Activated CD8-positive, alpha-beta T cell treated with anti-CD3 and anti-CD28 coated beads, Interleukin-2, amount 10 ng/mL, durations not matched to agents 7 days and 5 days (primary cell): Measurements from ENCODE around the gene MARK4. TPM values are rescaled to one million over a fixed set of nuclear protein-coding genes. Genes with fewer than 3 reads are reported as not detected.

Source experiments
- ATAC-seq: fragments of 150-1000 bp; cut with Tn5 transposase; one replicate; pipeline ENCODE4 v1.10.0; 2021; ENCODE audit warnings: moderate library complexity
- CTCF ChIA-PET: fragments of 350-600 bp; sonication (Branson Sonifier 250); formaldehyde crosslinking; loops from one replicate; lab custom pipeline; 2021; ENCODE audit warnings: antibody characterized with exemption; lab: Charles Lee
- POLR2A ChIA-PET: fragments of 350-600 bp; sonication (Branson Sonifier 250); formaldehyde crosslinking; loops from one replicate; lab custom pipeline; 2021; ENCODE audit warnings: antibody characterized with exemption; lab: Charles Lee
- DNase-seq: peaks from one replicate; pipeline ENCODE4 v3.0.0-alpha.2; 2020
- H3K27ac Mint-ChIP-seq: one replicate; pipeline ENCODE4 v1.8.0; 2021; ENCODE audit warnings: mild to moderate bottlenecking, mixed read lengths
- H3K27me3 Mint-ChIP-seq: one replicate; pipeline ENCODE4 v1.8.0; 2021; ENCODE audit warnings: low read depth, mixed read lengths
- H3K36me3 Mint-ChIP-seq: one replicate; pipeline ENCODE4 v1.8.0; 2021; ENCODE audit warnings: low read depth, mixed read lengths
- H3K4me1 Mint-ChIP-seq: one replicate; pipeline ENCODE4 v1.8.0; 2021; ENCODE audit warnings: low read depth, mixed read lengths
- H3K4me3 Mint-ChIP-seq: one replicate; pipeline ENCODE4 v1.8.0; 2021; ENCODE audit warnings: mild to moderate bottlenecking, mixed read lengths
- H3K9me3 Mint-ChIP-seq: one replicate; pipeline ENCODE4 v1.8.0; 2022; ENCODE audit warnings: mixed read lengths; ENCODE audit not compliant: insufficient read depth
- total RNA-seq, 2 experiments: library from RNA; stranded (reverse); gene quantifications; one replicate each; pipeline ENCODE4 v1.2.3, GENCODE V29; 2021

MARK4 gene
- 10 to 100 TPM; 18.3 to 18.5 TPM for total RNA-seq

DNA sequence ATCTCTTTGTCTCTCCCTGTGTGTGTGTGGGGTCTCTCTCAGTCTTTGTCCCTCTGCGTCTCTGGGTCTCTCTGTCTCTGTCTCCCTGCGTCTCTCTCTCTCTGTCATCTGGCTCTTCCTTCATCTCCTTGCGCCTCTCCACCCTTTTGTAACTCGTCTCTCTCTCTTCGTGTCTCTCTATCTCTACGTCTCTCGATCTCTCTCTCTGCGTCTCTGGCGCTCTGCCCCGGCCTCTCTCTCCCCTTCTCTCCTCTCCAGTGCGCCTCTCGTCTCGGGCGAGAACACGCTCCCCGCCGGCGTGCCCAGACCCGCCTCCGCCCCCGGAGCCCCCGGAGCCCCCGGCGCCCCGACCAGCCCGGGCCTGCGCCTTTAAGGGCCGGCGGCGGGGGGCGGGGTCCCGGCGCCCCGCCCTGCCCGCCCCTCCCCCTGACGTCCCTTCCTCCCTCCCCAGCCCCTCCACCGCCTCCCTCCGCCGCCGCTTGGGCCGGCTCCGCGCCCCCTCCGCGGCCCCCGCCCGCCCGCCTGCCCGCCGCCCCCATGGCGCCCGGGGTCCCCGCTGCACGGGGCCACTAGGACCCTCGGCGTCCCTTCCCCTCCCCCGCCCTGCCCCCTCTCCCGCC lies at the start of gene MARK4:
TSS of gene MARK4 (plus strand) at position 440 of the 620 bp plus-strand sequence. CDS start 318 bp downstream, outside the sequence.
- peaks cover 2% of the 10 kb centered on the region for H3K27me3 Mint-ChIP-seq
- ATAC-seq (peak; percentile 71), DNase-seq (peak; percentile 64)
- CTCF ChIA-PET, result no interaction called here
- no peaks in the 10 kb centered on the region for H3K36me3 Mint-ChIP-seq
- peak within 1 kb of the TSS; percentile 81 for H3K4me3 Mint-ChIP-seq
- peak within 1 kb of the TSS; percentile 80 for H3K27ac Mint-ChIP-seq
- POLR2A ChIA-PET, result no interaction called here
- H3K9me3 Mint-ChIP-seq, result no peaks in the 10 kb centered on the region
- H3K4me1 Mint-ChIP-seq, result peaks cover 41% of the 10 kb centered on the region

DNA sequence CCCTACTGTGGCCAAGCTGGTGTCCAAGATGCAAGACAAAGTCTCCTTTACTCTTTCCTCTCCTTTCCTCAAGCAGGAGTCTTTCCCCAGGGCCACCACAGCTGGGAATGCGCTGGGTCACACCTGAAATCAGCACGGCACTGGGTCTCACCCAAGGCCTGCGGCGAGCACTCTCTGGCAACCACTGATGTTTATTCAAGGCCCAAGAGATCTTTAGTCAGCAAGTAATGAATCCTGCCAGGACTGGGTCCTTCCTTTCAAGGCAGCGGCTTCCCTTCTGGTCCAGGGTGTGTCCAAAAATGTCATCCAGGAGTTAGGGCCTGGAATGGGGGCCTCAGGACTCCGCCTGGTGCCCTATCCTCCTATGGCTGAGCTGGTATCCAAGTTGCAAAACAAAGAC lies 48.4 kb upstream of the MARK4 start:
- ChIA-PET CTCF (no interaction called here), POLR2A (no interaction called here)
- no peaks in the 10 kb centered on the region for H3K4me1 Mint-ChIP-seq
- no peak for DNase-seq
- no peaks in the 10 kb centered on the region for H3K36me3 Mint-ChIP-seq
- H3K27ac Mint-ChIP-seq, result no peak overlapping the region
- H3K4me3 Mint-ChIP-seq, result no peak overlapping the region
- H3K9me3 Mint-ChIP-seq, result no peaks in the 10 kb centered on the region
- H3K27me3 Mint-ChIP-seq, result peaks cover 2% of the 10 kb centered on the region
- no peak for ATAC-seq

DNA sequence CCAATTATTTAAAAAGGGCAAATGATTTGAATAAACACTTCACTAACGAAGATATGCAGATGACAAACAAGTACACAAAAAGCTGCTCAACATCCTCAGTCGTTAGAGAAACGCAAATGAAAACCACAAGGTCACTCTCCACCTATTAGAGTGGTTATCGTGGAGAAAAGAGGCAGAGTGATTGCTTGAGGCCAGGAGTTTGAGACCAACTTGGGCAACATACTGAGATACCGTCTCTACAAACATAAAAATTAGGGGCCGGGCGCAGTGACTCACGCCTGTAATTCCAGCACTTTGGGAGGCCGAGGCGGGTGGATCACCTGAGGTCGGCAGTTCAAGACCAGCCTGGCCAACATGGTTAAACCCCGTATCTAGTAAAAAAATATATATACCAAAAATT lies 45.3 kb upstream of the MARK4 start:
- no peaks in the 10 kb centered on the region for H3K27me3 Mint-ChIP-seq
- H3K27ac Mint-ChIP-seq, result no peak overlapping the region
- ChIA-PET CTCF (no interaction called here), POLR2A (interaction anchor here (0.6 kb wide), 2 partner anchors 19 to 176 kb away, joined by 4 to 5 read pairs; no protein-coding TSS in a partner anchor)
- no peaks in the 10 kb centered on the region for H3K9me3 Mint-ChIP-seq
- H3K4me3 Mint-ChIP-seq, result no peak overlapping the region
- ATAC-seq, result no peak
- no peak for DNase-seq
- no peaks in the 10 kb centered on the region for H3K36me3 Mint-ChIP-seq
- no peaks in the 10 kb centered on the region for H3K4me1 Mint-ChIP-seq

DNA sequence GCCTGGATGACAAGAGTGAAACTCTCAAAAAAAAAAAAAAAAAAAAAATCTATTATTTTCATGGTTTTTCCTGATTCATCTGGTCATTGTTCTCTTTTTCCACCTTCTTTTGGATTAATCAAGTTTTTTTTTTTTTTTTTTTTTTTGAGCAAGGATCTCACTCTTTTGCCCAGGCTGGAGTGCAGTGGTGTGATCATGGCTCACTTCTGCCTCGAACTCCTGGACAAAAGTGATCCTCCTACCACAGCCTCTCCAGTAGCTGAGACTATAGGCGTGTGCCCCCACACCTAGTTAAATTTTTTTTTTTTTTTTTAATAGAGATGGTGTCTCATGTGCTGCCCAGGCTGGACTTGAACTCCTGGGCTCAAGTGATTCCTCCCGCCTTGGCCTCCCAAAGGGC lies 44.7 kb upstream of the MARK4 start:
- Mint-ChIP-seq H3K36me3 (no peaks in the 10 kb centered on the region), H3K27ac (no peak overlapping the region), H3K4me3 (no peak overlapping the region), H3K27me3 (no peaks in the 10 kb centered on the region), H3K4me1 (no peaks in the 10 kb centered on the region), H3K9me3 (no peaks in the 10 kb centered on the region)
- ATAC-seq (no peak), DNase-seq (no peak)
- CTCF ChIA-PET, result no interaction called here
- POLR2A ChIA-PET, result interaction anchor here (0.6 kb wide), 3 partner anchors 20 to 1684 kb away, joined by 3 to 5 read pairs (median 4); no protein-coding TSS in a partner anchor

DNA sequence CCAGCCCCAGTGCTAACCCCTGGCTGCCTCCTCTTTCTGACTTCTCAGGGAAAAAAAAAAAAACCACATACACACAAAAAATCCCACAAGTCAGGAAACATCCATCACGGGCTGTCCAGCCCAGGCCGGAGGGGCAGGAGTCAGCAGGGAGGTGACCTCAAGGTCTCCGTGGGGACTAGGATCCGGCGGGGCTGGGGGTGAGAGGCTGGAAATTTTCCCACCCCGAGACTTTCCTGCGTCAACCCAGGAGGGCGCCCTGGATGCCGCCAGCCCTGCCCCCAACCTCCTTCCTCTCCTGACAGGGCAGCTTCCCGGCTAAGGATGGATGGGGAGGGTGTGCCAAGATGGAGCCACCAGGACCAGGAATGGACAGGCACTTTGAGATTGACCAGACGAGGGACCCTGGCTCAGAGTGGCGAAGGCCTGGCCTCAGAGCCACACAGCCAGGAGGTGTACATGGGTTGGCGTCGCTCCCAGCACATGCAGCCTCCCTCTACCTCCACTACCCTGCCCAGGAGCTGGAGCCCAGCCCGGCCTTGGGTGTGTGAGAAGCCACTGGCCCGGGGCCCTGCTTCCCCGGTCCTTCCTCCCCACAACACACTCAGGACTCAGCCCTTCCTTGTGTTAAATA lies 39.2 kb upstream of the MARK4 start:
- POLR2A ChIA-PET, result no interaction called here
- Mint-ChIP-seq H3K4me1 (peaks cover 6% of the 10 kb centered on the region), H3K27ac (no peak overlapping the region), H3K36me3 (no peaks in the 10 kb centered on the region), H3K27me3 (peaks cover 26% of the 10 kb centered on the region), H3K9me3 (no peaks in the 10 kb centered on the region), H3K4me3 (no peak overlapping the region)
- CTCF ChIA-PET, result no interaction called here
- ATAC-seq (no peak), DNase-seq (no peak)

DNA sequence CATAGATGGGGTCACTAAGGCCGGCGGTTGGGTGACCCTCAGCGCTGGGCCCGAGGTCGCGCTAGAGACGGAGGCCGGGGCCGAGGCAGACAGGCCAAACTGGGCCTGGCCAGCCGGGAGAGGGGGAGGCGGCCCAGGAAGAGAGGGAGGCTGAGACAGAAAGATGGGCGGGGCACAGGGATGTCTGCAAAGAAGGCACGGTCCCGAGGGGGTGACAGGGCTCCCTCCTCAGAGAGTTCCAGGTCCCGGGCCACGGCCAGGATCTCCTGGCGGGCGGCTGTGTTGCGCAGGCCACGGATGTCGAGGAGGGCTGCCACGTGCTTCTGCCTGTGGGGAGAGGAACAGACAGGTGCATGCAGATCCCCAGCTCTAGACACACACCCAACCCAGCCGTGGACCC lies 38.0 kb upstream of the MARK4 start:
- peaks cover 6% of the 10 kb centered on the region for H3K4me1 Mint-ChIP-seq
- H3K9me3 Mint-ChIP-seq, result no peaks in the 10 kb centered on the region
- H3K27me3 Mint-ChIP-seq, result peaks cover 34% of the 10 kb centered on the region
- H3K27ac Mint-ChIP-seq, result no peak overlapping the region
- no peak overlapping the region for H3K4me3 Mint-ChIP-seq
- CTCF ChIA-PET, result no interaction called here
- no peaks in the 10 kb centered on the region for H3K36me3 Mint-ChIP-seq
- ATAC-seq (no peak), DNase-seq (no peak)
- POLR2A ChIA-PET, result interaction anchor here (0.6 kb wide), 1 partner anchor 9 kb away, joined by 3 read pairs; no protein-coding TSS in a partner anchor

DNA sequence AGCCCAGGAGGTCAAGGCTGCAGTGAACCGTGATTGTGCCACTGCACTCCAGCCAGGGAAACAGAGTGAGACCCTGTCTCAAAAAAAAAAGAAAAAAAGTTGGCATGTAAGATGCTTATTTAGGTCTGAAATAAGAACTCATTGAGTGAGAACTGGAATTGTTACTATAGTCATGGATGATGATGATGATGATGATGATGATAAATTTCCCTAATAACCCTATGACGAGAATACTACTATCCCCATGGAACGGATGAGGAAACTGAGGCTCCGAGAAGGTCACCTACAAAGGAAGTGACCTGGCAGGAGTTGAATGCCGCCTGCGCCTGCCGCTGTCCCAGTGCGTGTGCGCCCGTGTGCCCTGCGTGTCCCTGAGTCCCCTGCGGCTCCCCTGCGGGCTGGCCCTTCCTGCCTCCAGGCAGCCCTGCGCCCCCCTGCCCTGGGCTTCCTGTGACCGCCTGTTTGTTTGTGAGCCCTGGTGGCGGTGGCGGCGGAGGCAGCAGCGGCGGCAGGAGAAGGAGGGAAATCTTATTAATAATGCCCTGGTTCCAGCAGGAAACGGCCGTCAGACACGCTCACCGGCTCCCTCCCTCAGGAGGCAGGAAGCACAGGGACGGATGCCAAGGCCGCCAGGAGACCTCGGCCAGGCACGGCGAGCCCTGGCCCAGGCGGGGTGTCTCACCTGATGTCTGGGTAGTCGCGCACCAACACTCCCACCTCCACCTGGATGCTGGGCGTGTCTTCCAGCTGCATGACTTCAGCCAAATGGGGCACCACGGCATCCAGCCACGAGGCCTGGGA lies 35.5 kb upstream of the MARK4 start:
- Mint-ChIP-seq H3K27ac (no peak overlapping the region), H3K4me1 (peaks cover 10% of the 10 kb centered on the region), H3K9me3 (no peaks in the 10 kb centered on the region), H3K4me3 (no peak overlapping the region), H3K36me3 (no peaks in the 10 kb centered on the region), H3K27me3 (peaks cover 47% of the 10 kb centered on the region)
- no peak for ATAC-seq
- ChIA-PET CTCF (interaction anchor here (1.5 kb wide), 1 partner anchor 34 kb away, joined by 4 read pairs; no protein-coding TSS in a partner anchor), POLR2A (no interaction called here)
- DNase-seq, result no peak

DNA sequence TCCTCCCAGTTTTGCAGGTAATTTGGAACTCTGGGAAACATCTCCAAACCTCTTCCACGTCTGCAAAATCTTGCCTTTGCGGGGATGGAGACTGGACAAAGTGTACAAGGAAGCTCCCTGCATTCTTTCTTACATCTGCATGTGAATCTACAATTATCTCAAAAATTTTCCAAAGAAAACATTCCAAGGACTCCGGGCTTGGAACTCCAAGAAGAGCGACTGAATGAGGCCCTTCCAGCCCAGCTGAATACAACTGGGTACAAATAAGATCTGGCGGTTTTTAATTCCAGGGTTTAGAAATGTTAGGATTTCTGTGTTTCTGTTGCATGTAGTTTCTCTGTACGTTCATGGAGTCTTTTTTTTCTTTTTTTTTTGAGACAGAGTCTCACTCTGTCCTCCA lies 34.4 kb upstream of the MARK4 start:
- Mint-ChIP-seq H3K4me3 (no peak overlapping the region), H3K27me3 (peaks cover 48% of the 10 kb centered on the region), H3K27ac (no peak overlapping the region), H3K36me3 (no peaks in the 10 kb centered on the region), H3K4me1 (peaks cover 10% of the 10 kb centered on the region), H3K9me3 (no peaks in the 10 kb centered on the region)
- DNase-seq (no peak), ATAC-seq (no peak)
- POLR2A ChIA-PET, result interaction anchor here (0.6 kb wide), 1 partner anchor 257 kb away, joined by 4 read pairs; no protein-coding TSS in a partner anchor
- CTCF ChIA-PET, result no interaction called here

DNA sequence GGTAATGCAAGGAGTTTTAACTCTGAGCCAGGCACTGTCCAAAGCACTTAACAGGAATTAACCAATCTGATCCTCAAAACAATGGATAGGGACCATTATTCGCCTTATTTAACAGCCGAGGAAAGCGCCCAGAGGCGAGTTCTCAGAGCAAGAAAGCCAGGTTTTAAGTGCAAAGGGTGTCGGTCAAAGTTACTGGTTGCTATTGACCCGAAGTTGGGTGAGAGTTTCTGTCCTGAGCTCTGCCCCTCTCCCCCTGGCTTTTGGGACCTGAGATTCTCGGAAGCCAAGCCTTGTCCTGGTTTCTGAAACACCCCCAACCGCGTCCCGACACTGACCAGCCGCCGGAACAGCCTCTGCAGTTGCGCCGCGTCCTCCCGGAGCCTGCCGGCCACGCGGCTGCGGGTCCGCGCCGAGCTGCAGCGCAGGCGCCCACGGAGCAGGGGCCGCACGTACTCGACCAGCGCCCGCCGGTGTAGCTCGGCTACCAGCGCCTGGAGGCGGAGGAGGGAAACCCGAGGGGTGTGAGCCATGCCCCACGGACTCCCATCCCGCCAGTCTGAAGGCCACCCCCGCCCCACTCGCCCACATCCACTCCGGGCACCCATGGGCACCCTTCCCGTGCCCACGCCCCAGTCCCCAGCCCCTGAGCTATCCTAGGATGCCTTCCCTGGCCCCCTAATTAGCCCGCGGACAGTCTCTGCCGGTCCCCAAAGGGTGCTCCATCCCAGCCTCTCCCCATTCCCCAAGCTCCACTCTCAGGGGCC lies 33.7 kb upstream of the MARK4 start:
- DNase-seq, result no peak
- no peak for ATAC-seq
- Mint-ChIP-seq H3K4me1 (peaks cover 10% of the 10 kb centered on the region), H3K27me3 (peaks cover 51% of the 10 kb centered on the region), H3K4me3 (no peak overlapping the region), H3K9me3 (no peaks in the 10 kb centered on the region), H3K27ac (no peak overlapping the region), H3K36me3 (no peaks in the 10 kb centered on the region)
- CTCF ChIA-PET, result no interaction called here
- POLR2A ChIA-PET, result no interaction called here

DNA sequence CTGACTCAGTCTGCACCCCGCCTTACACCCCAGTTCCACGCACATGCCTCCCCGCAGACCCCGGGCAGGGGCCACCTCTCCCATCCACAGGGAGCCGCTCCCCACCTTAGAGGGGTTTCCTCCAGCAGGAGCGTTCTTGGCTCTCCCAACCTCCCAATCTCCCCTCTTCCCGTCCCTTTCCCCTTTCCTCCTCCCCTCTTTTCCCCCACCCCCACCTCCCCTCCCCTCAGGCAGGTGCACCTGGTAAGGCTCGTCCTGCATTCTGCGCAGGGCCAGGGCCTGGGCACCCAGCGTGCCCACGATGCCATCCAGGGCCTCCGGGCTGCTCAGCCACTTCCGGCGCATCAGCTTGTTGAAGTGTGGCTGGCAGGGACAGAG lies 33.1 kb upstream of the MARK4 start:
- H3K4me1 Mint-ChIP-seq, result peaks cover 10% of the 10 kb centered on the region
- no peak overlapping the region for H3K4me3 Mint-ChIP-seq
- DNase-seq, result no peak
- ATAC-seq, result no peak
- no peaks in the 10 kb centered on the region for H3K9me3 Mint-ChIP-seq
- H3K27ac Mint-ChIP-seq, result no peak overlapping the region
- H3K27me3 Mint-ChIP-seq, result peaks cover 53% of the 10 kb centered on the region
- CTCF ChIA-PET, result no interaction called here
- POLR2A ChIA-PET, result no interaction called here
- H3K36me3 Mint-ChIP-seq, result no peaks in the 10 kb centered on the region

DNA sequence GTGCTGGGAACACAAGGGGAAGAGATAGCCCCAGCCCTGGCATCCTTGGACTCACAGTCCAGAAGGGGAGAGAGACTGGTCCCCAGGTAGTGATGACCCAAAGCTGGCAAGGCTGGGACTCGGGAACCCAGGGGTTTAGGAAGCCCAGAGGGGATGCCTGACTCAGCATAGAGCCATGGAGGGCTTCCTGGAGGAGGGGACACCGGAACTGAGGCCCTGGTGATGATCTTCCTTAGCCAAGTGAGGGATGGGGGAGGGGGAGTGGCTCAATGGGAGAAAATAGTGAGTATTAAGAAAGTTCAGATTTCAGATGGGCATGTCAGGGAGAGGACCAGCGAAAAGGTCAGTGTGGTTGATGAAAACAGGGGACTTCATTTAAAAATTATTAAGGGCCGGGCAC lies 32.6 kb upstream of the MARK4 start:
- Mint-ChIP-seq H3K9me3 (no peaks in the 10 kb centered on the region), H3K36me3 (no peaks in the 10 kb centered on the region), H3K27me3 (peaks cover 53% of the 10 kb centered on the region), H3K27ac (no peak overlapping the region), H3K4me1 (peaks cover 10% of the 10 kb centered on the region), H3K4me3 (no peak overlapping the region)
- POLR2A ChIA-PET, result no interaction called here
- ATAC-seq (no peak), DNase-seq (no peak)
- CTCF ChIA-PET, result no interaction called here
